GM18909 (cell line): ENCODE data around the gene C3orf33.
"Not testable (repeated sequence)": the region's sequence is repeated elsewhere in the genome, so short reads cannot be mapped to it uniquely, and the experiment has no call there.

Source experiments
- ATAC-seq: cut with Tn5 transposase; IDR thresholded peaks from one replicate; pipeline ENCODE4 v1.9.1; 2021; ENCODE audit warnings: mild to moderate bottlenecking; ENCODE audit not compliant: unreplicated experiment, poor library complexity

The C3orf33 gene

GRCh38 chr3:155805802-155806618 lies at the start of gene C3orf33:
TSS of gene C3orf33 (minus strand) at chr3:155806278. CDS start at chr3:155806252, 26 bp downstream.
- ATAC-seq = peak; percentile 96

GRCh38 chr3:155854141-155854940 lies 48.3 kb upstream of the C3orf33 start, which contains the start of gene SLC33A1:
TSS of gene SLC33A1 (minus strand) at chr3:155854427. CDS start at chr3:155853997, 430 bp downstream.
- ATAC-seq = peak; percentile 95

GRCh38 chr3:155853214-155854140 lies 47.4 kb upstream of the C3orf33 start:
- peak; percentile 9 for ATAC-seq

- ATAC-seq = no peak
These were observed 46.3 kb upstream of the C3orf33 start for GRCh38 chr3:155852341-155852740.

- not testable (repeated sequence) for ATAC-seq
These were observed 43.3 kb upstream of the C3orf33 start for GRCh38 chr3:155849404-155849803.

- ATAC-seq = no peak
These were observed 41.9 kb upstream of the C3orf33 start for GRCh38 chr3:155847993-155848392.

- ATAC-seq = no peak
These were observed 40.0 kb upstream of the C3orf33 start for GRCh38 chr3:155846119-155846518.

- no peak for ATAC-seq
These were observed 37.5 kb upstream of the C3orf33 start for GRCh38 chr3:155843569-155843968.

GRCh38 chr3:155835341-155836071 lies 29.4 kb upstream of the C3orf33 start:
- ATAC-seq = no peak

- not testable (repeated sequence) for ATAC-seq
These were observed 22.5 kb upstream of the C3orf33 start for GRCh38 chr3:155828490-155829098.

GRCh38 chr3:155815030-155815545 lies 9.0 kb upstream of the C3orf33 start:
- no peak for ATAC-seq

- not testable (repeated sequence) for ATAC-seq
These were observed 7.1 kb upstream of the C3orf33 start for GRCh38 chr3:155813224-155813623.

- no peak for ATAC-seq
These were observed 3.1 kb upstream of the C3orf33 start for GRCh38 chr3:155809181-155809580.

GRCh38 chr3:155807823-155808222 lies 1.7 kb upstream of the C3orf33 start:
- ATAC-seq = no peak

- peak; percentile 2 for ATAC-seq
These were observed 775 bp downstream of the C3orf33 start for GRCh38 chr3:155805204-155805801.

- no peak for ATAC-seq
These were observed 1.8 kb downstream of the C3orf33 start for GRCh38 chr3:155804323-155804722.

GRCh38 chr3:155792532-155792931 lies 13.5 kb downstream of the C3orf33 start:
- ATAC-seq = no peak

- ATAC-seq = no peak
These were observed 14.9 kb downstream of the C3orf33 start for GRCh38 chr3:155791190-155791589.
